Stimulated activated naive CD8-positive, alpha-beta T cell treated with anti-CD3 and anti-CD28 coated beads, Interleukin-15, Interleukin-2, amounts not matched to agents 100 ng/mL and 50 ng/mL, for 24 hours (primary cell): ENCODE data around the gene CAMTA1.
A peak's percentile ranks its signal among the peaks of the same experiment; 100 is the strongest.
"Not testable (repeated sequence)": the region's sequence is repeated elsewhere in the genome, so short reads cannot be mapped to it uniquely, and the experiment has no call there.

Source experiments
- H3K27ac Mint-ChIP-seq: one replicate; pipeline ENCODE4 v1.8.0; 2021; ENCODE audit warnings: mild to moderate bottlenecking, mixed read lengths
- H3K27me3 Mint-ChIP-seq: one replicate; pipeline ENCODE4 v1.8.0; 2021; ENCODE audit warnings: mixed read lengths
- H3K36me3 Mint-ChIP-seq: one replicate; pipeline ENCODE4 v1.8.0; 2021; ENCODE audit warnings: low read depth, mixed read lengths
- H3K4me1 Mint-ChIP-seq: one replicate; pipeline ENCODE4 v1.8.0; 2021; ENCODE audit warnings: low read depth, mixed read lengths
- H3K4me3 Mint-ChIP-seq: one replicate; pipeline ENCODE4 v1.8.0; 2021; ENCODE audit warnings: mild to moderate bottlenecking, mixed read lengths
- H3K9me3 Mint-ChIP-seq: one replicate; pipeline ENCODE4 v1.8.0; 2021; ENCODE audit warnings: mixed read lengths

CAMTA1 gene

GRCh38 chr1:7677815-7678214, 892.6 kb downstream of the CAMTA1 start:
- H3K4me1 Mint-ChIP-seq = no peaks in the 10 kb centered on the region
- no peaks in the 10 kb centered on the region for H3K9me3 Mint-ChIP-seq
- H3K36me3 Mint-ChIP-seq = no peaks in the 10 kb centered on the region
- H3K27ac Mint-ChIP-seq = no peak overlapping the region
- peaks cover 6% of the 10 kb centered on the region for H3K27me3 Mint-ChIP-seq
- H3K4me3 Mint-ChIP-seq = no peak overlapping the region

- no peaks in the 10 kb centered on the region for H3K9me3 Mint-ChIP-seq
- H3K36me3 Mint-ChIP-seq = no peaks in the 10 kb centered on the region
- H3K27ac Mint-ChIP-seq = no peak overlapping the region
- H3K4me3 Mint-ChIP-seq = no peak overlapping the region
- H3K27me3 Mint-ChIP-seq = peaks cover 6% of the 10 kb centered on the region
- H3K4me1 Mint-ChIP-seq = no peaks in the 10 kb centered on the region
These were observed 893.4 kb downstream of the CAMTA1 start for GRCh38 chr1:7678491-7679158.

- Mint-ChIP-seq H3K27me3 (peaks cover 6% of the 10 kb centered on the region), H3K9me3 (no peaks in the 10 kb centered on the region), H3K36me3 (no peaks in the 10 kb centered on the region), H3K4me1 (no peaks in the 10 kb centered on the region), H3K4me3 (peak overlapping the region; percentile 45), H3K27ac (no peak overlapping the region)
These were observed 894.1 kb downstream of the CAMTA1 start for GRCh38 chr1:7679159-7679872.

- peaks cover 6% of the 10 kb centered on the region for H3K27me3 Mint-ChIP-seq
- H3K4me1 Mint-ChIP-seq = no peaks in the 10 kb centered on the region
- peak overlapping the region; percentile 45 for H3K4me3 Mint-ChIP-seq
- no peaks in the 10 kb centered on the region for H3K9me3 Mint-ChIP-seq
- no peak overlapping the region for H3K27ac Mint-ChIP-seq
- no peaks in the 10 kb centered on the region for H3K36me3 Mint-ChIP-seq
These were observed 894.6 kb downstream of the CAMTA1 start for GRCh38 chr1:7679873-7680206.

- no peaks in the 10 kb centered on the region for H3K9me3 Mint-ChIP-seq
- H3K4me1 Mint-ChIP-seq = no peaks in the 10 kb centered on the region
- H3K36me3 Mint-ChIP-seq = no peaks in the 10 kb centered on the region
- H3K27me3 Mint-ChIP-seq = peaks cover 8% of the 10 kb centered on the region
- H3K27ac Mint-ChIP-seq = no peak overlapping the region
- H3K4me3 Mint-ChIP-seq = peak overlapping the region; percentile 70
These were observed 895.1 kb downstream of the CAMTA1 start for GRCh38 chr1:7680207-7680954.

- no peak overlapping the region for H3K27ac Mint-ChIP-seq
These were observed 895.7 kb downstream of the CAMTA1 start for GRCh38 chr1:7680955-7681268.

GRCh38 chr1:7681401-7681800, 896.1 kb downstream of the CAMTA1 start:
- H3K9me3 Mint-ChIP-seq = no peaks in the 10 kb centered on the region
- no peaks in the 10 kb centered on the region for H3K36me3 Mint-ChIP-seq
- H3K27me3 Mint-ChIP-seq = peaks cover 14% of the 10 kb centered on the region
- H3K27ac Mint-ChIP-seq = no peak overlapping the region
- peak overlapping the region; percentile 58 for H3K4me3 Mint-ChIP-seq
- no peaks in the 10 kb centered on the region for H3K4me1 Mint-ChIP-seq

More at GRCh38 chr1:7680955-7681268, 895.7 kb downstream of the CAMTA1 start:
- Mint-ChIP-seq H3K9me3 (no peaks in the 10 kb centered on the region), H3K4me3 (peak overlapping the region; percentile 58), H3K4me1 (no peaks in the 10 kb centered on the region), H3K27me3 (peaks cover 13% of the 10 kb centered on the region), H3K36me3 (no peaks in the 10 kb centered on the region)

- Mint-ChIP-seq H3K27ac (no peak overlapping the region), H3K27me3 (peaks cover 14% of the 10 kb centered on the region), H3K36me3 (no peaks in the 10 kb centered on the region), H3K4me3 (no peak overlapping the region), H3K9me3 (no peaks in the 10 kb centered on the region), H3K4me1 (no peaks in the 10 kb centered on the region)
These were observed 898.3 kb downstream of the CAMTA1 start for GRCh38 chr1:7683521-7683920.

- Mint-ChIP-seq H3K27ac (no peak overlapping the region), H3K9me3 (no peaks in the 10 kb centered on the region), H3K4me3 (no peak overlapping the region), H3K36me3 (no peaks in the 10 kb centered on the region), H3K4me1 (no peaks in the 10 kb centered on the region), H3K27me3 (peaks cover 16% of the 10 kb centered on the region)
These were observed 898.9 kb downstream of the CAMTA1 start for GRCh38 chr1:7684132-7684531.

GRCh38 chr1:7684861-7685635, 899.8 kb downstream of the CAMTA1 start:
- no peak overlapping the region for H3K4me3 Mint-ChIP-seq
- H3K9me3 Mint-ChIP-seq = no peaks in the 10 kb centered on the region
- no peaks in the 10 kb centered on the region for H3K4me1 Mint-ChIP-seq
- peaks cover 16% of the 10 kb centered on the region for H3K27me3 Mint-ChIP-seq
- H3K27ac Mint-ChIP-seq = no peak overlapping the region
- no peaks in the 10 kb centered on the region for H3K36me3 Mint-ChIP-seq

GRCh38 chr1:7686301-7686850, 901.1 kb downstream of the CAMTA1 start:
- no peaks in the 10 kb centered on the region for H3K9me3 Mint-ChIP-seq
- no peaks in the 10 kb centered on the region for H3K36me3 Mint-ChIP-seq
- no peak overlapping the region for H3K4me3 Mint-ChIP-seq
- no peaks in the 10 kb centered on the region for H3K4me1 Mint-ChIP-seq
- H3K27me3 Mint-ChIP-seq = peaks cover 20% of the 10 kb centered on the region
- H3K27ac Mint-ChIP-seq = no peak overlapping the region

- Mint-ChIP-seq H3K27me3 (peaks cover 14% of the 10 kb centered on the region), H3K9me3 (no peaks in the 10 kb centered on the region), H3K27ac (no peak overlapping the region), H3K4me1 (no peaks in the 10 kb centered on the region), H3K36me3 (no peaks in the 10 kb centered on the region), H3K4me3 (no peak overlapping the region)
These were observed 902.2 kb downstream of the CAMTA1 start for GRCh38 chr1:7687411-7687810.

- Mint-ChIP-seq H3K27ac (no peak overlapping the region), H3K27me3 (peaks cover 14% of the 10 kb centered on the region), H3K36me3 (no peaks in the 10 kb centered on the region), H3K9me3 (peaks cover 7% of the 10 kb centered on the region), H3K4me1 (no peaks in the 10 kb centered on the region), H3K4me3 (no peak overlapping the region)
These were observed 903.4 kb downstream of the CAMTA1 start for GRCh38 chr1:7688659-7689058.

- H3K4me3 Mint-ChIP-seq, H3K4me1 Mint-ChIP-seq, H3K36me3 Mint-ChIP-seq, H3K27ac Mint-ChIP-seq: not testable (repeated sequence)
- peaks cover 11% of the 10 kb centered on the region for H3K9me3 Mint-ChIP-seq
- peaks cover 14% of the 10 kb centered on the region for H3K27me3 Mint-ChIP-seq
These were observed 904.1 kb downstream of the CAMTA1 start for GRCh38 chr1:7689307-7689706.

- Mint-ChIP-seq H3K4me3 (no peak overlapping the region), H3K36me3 (no peaks in the 10 kb centered on the region), H3K9me3 (peaks cover 11% of the 10 kb centered on the region), H3K4me1 (no peaks in the 10 kb centered on the region), H3K27ac (no peak overlapping the region), H3K27me3 (peaks cover 12% of the 10 kb centered on the region)
These were observed 904.8 kb downstream of the CAMTA1 start for GRCh38 chr1:7690076-7690475.
